Raji (cell line): ENCODE results near the gene BNIP5.

Experiments used
- POLR2A ChIP-seq: IDR thresholded peaks from 2 replicates; pipeline ENCODE4 v1.6.1; 2011; ENCODE audit warnings: low read depth, low read length, control low read depth; ENCODE audit not compliant: insufficient read depth

The BNIP5 gene

DNA sequence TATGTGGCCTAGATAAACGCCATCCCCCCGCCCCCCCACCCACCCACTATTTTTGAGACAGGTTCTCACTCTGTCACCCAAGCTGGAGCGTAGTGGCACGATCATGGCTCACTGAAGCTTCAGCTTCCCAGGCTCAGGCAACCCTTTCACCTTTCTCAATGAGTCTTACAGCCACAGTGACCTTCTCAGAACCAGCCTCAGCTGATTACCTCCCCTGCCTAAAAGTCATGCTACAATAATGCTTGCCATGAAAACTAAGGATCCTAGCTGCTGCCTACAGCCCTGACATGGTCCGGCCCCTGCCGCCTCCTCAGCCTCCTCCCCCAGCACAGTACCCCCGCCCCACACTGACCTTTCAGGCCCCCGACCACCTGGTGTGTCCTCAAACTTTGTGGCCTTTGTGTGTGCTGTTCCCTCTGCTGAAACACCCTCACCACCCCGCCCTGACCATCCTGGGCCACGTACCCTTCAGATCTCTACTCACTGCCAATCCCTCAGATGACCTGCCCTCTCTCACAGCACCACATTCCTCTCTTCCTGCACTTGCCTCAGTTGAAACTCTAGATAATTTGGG, 35.5 kb downstream of the BNIP5 start:
- TF ChIP-seq POLR2A: no peak

DNA sequence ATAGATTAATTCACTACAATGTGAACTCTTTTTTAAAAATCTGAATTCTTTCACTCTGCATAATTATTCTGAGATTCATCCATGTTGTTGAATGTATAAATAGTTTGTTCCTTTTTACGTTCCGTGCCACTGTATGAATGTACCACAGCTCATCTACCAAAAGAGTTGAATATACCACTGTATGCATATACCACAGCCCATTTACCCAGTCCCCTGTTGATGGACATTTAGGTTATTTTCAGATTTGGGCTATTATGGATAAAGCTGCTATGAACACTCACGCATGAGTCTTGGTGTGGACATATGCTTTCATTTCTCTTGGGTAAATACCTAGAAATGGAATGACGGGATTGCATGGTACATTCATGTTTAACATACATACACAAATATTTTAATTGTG, 38.7 kb downstream of the BNIP5 start:
- TF ChIP-seq POLR2A: no peak

DNA sequence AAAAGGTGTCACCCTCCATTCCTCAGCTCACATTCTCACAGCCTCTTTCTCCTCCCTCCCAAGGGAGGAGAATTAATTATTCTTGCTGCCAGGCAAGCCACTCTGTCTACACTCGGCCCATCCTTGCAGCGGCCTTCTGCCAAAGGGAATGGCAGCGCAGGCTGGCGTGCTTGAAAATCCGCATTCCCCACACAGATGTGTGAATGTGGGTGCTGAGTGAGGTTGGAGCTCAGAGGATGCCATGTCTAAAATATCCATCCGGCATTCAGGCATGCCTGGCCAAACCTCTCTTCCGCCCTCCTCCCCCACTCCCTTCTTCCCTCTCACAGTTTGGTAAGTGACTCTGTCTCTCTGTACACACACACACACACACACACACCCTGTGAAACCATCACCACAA, 39.2 kb downstream of the BNIP5 start:
- TF ChIP-seq POLR2A: no peak

DNA sequence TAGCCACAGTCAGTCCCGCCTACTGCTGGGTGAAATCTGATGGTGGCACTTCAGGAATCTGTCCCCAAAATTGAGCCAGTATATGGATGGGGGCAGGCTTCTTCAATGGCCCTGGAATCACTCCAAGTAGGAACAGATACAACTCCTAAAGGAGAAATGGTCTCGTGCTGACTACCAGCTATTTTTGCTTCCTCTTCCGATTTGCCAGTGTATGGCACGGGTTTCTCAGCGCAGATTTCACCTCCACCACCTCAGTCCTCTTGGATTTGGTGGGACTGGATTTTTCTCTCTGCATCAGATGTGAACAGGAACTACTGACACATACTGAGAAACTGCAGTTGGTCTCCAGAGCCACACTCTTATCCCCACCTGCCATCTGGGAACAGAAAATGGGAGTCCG, 39.6 kb downstream of the BNIP5 start:
- TF ChIP-seq POLR2A: no peak

DNA sequence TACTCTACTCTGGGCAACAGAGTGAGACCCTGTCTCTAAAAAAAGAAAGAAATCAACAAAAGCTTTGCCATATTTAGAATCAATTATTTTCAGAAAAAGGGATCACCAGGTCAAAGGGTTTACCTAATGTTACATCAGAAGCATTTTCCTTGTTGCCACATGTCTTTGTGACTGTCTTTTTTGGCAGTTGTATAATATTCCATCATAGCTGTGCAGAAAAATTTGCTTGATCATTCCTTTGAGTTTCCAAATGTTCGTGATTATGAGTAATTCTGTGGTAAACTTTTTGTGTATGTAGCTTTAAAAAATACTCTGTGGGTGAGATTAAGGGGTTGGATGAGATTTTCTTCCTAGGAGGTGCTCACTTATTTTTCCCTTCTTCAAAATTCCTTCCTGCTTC, 40.4 kb downstream of the BNIP5 start:
- no peak for TF ChIP-seq POLR2A

DNA sequence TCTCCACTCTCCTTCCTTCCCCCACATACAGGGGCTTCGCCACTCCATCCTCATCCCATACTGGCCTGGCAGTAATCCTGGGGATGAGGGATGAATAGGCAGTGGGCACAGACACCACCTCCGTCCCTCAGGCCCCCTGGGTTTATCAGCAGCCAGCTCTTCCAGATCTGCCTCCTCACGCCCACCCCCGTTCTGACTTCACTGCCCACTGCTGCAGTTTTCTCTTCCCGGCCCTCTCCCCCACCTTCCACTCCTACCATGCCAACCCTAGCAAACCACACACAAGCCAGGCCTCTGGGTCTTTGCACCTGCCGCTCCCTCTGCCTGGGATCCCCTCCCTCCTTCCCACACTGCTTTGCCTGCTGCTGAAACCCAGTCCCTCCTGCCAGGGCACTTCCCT, 44.5 kb downstream of the BNIP5 start:
- no peak for TF ChIP-seq POLR2A

DNA sequence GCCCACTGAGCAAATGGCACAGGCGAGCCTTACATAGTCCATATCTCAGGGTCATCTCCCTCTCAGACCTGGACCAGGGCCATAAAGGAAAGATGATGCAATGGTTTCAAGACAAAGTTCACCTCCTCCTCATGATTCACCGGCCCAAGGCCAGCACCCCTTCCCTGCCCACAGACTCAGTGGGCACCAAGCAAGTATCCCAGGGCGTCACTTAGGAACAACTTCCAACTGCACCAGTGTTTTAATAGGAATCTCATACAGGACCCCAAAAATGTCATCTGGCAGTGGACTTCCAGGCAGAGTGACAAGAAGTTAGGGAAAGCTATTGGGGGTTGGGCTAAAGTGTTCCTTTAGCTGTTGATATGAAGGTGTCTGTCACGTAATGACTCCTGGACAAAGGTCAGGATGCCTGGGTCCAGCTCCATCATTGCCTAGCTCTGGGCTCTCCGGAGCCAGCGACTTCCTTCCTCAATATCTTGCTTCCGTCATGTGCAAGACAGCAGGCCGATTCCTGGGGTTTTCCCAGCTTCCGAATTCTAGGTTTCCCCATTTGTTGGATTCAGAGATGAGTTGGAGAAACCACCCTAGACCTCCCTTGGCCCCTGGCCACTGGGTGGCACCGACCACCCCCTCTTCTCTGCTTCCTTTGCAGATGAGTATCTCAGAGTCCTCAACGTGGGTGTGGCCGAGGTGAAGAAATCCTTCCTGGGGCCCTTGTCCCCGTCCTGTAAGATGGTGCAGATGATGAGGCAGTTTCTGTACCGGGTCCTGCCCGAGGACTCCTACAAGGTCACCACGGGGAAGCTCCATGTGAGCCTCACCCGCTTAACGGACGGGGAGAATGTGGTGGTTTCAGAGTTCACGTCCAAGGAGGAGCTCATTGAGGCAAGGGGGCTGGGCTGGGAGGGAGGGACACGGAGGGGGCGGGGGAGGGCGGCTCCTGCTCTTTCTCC, 45.7 kb downstream of the BNIP5 start:
- TF ChIP-seq POLR2A: no peak

DNA sequence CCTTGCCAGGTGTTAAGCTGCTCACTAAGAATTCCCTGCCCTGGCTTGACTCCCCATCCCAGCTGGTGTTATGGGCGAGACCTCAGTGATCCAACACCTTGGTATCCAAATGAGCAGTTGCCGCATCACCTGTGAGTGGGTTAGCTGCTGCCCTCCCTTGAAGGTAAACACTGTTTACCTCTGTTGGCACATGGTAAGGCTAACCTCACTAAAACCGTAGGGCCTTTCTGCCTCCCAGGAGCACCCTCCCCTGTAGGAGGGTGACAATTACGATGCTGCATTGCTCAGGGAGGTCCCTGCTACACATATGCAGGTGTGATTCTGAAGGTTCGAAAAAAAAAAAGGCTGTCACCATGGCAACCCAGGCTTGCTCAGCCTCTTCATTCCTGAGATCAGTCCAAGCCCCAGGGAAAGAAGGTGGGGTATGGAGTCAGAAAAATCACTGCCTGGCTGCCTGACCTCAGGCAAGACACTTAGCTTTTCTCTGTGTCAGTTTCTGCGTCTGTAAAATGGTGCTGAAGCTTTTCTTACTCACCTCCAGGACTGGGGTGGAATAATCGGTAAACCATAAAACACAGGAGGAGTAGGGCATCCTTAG, 47.3 kb downstream of the BNIP5 start:
- TF ChIP-seq POLR2A: no peak

DNA sequence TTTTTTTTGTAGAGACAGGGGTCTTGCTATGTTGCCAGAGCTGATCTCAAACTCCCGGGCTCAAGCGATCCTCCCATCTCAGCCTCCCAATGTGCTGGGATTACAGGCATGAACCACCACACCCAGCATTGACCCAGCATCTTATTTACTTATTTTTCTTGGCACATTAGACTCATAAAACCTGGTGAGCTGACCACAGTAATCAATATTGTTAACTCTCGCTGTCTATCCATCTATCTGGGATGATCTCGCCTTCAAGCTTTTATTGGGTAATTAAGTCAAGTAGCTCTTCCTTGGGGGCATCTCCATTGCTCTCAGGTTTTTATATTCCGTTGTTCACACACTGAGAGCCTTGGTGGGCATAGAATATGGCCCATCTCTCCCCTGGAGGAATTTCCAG, 49.8 kb downstream of the BNIP5 start:
- TF ChIP-seq POLR2A: no peak

DNA sequence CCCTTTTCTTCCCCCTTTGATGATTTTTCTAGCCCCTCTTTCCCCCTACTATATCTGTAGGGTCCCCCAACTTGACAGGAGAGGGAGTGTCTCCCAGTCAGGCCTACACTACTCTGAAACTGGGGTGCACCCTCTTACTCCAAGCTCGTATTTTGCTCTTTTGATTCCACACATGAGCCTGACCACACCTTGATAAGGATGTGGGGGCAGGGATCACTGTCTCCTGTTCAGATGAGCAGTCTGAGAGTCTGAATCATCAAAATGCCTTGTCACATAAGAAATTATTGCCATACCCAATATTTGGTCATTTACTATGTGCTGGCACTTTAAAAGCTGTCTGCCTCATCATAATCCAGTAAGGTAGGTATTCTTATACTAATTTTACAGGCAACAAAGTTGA, 50.9 kb downstream of the BNIP5 start:
- no peak for TF ChIP-seq POLR2A

DNA sequence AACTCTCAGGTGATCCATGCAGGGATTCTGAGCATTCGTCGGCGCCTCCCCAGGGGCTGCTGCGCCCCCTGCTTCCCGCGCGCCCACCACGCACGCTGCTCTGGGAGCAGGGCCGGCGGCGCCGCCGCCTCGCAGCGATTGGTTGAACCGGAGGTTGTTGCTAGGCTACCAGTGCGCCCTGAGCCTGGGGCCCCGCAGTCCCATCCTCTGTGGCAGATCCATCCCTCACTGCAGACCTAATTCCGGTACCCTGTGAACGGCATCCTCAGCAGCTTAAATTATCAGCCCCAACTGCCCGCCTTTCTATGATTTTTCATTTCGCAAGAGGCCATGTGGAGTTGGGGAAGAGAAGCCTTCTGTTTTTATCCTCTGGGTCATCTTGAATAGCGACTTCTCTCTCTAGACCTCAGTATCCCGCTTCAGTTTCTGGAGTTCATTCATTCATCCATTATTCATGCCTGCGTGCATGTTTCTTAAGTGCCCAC, 51.5 kb downstream of the BNIP5 start:
- no peak for TF ChIP-seq POLR2A

DNA sequence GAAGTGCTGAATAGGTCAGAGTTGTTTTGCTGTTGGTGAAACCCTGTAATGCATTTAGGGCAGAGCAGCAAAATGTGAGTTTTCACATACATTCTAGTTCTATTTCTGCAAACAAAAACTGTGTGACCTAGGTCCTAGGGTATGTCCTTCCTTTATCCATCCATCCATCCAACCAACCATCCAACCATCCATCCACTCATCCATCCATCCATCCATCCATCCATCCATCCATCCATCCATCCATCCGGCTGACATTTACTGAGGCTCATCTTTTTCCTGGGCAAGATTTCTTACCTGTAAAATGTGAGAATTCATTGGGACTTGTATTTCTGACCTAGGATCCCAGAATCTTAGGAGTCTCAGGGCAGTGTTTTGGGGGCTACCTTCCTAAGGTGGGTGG, 52.3 kb downstream of the BNIP5 start:
- TF ChIP-seq POLR2A: no peak

DNA sequence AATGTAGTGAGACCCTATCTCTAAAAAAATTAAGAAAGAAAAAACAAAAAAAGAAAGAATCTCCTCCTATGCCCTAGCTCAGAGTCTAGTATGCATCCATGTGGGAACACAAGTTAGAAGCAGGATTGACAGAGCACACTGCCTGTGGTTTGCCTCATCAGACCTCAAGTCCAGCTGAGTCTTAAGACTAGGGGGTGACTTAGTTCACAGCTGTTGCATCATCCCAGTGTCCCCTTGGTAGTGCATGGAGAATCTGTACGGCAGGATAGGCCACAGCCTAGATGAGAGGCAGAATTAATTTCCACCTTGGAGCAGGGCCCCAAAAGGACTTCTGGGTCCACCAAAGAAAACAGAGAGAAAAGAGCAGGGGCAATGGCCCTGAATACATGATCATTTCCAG, 53.1 kb downstream of the BNIP5 start:
- TF ChIP-seq POLR2A: no peak

DNA sequence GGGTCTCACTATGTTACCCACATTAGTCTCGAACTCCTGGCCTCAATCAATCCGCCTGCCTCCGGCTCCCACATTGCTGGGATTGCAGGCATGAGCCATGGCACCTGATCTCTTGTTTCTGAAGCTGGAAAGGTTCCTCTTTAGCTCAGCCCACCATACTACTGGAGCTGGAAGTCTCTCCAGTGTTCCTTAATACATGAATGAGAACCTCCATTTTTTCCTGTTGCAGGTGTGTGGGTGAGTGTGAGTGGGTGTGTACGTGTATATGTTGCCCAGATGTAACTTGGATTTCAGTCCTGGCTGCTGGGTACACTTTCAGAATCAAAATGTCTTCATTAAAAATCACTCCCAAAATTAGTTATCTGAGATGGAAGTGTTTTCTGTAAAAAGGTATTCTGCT, 55.7 kb downstream of the BNIP5 start:
- TF ChIP-seq POLR2A: no peak

DNA sequence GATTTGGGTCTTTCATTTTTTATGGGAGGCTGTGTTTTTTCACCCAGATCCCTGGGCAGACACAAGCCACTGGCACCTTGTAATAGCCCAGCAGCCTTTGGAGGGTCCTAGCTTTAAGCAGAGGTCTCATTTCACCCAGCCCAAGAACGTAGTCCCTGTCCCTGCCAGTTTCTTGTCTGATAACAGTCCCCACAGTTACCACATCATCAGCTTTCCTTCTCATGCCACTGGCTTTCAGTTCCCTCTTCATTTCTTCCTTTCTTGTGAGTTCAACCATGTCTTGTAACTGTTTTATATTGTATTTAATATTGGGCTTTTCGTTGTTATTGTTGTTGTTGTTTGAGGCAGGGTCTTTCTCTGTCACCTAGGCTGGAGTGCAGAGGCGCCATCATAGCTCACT, 56.2 kb downstream of the BNIP5 start:
- TF ChIP-seq POLR2A: no peak

DNA sequence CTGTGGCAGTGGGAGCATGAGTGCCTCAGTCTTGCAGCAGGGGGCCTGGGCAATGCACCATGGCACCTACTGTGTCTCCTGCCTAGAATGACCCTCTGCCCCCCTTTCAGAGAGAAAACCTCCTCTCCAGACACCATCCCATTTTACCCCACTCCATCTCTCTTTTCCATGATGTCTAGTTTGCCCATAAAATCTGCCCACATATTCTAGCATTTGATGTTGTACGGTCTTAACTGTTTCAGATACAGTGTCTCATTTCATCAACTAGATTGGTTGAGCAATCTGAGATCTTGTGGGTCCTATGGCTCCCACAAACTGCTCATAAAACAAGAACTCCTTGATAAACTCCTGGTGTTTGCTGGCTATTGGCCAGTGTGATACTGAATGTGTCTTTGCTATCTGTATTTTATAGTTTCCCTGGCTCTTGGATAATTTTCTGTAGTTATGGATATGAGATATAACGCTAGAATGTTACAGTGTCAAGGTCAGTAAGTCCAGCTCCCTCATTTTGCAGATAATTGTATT, 58.7 kb downstream of the BNIP5 start:
- TF ChIP-seq POLR2A: no peak
